ENCODE results near the gene ERGIC2. TPM values are rescaled to one million over a fixed set of nuclear protein-coding genes. Genes with fewer than 3 reads are reported as not detected.
A peak's percentile ranks its signal among the peaks of the same experiment; 100 is the strongest.
"Not testable (repeated sequence)": the region's sequence is repeated elsewhere in the genome, so short reads cannot be mapped to it uniquely, and the experiment has no call there.

The ERGIC2 gene
- polyA plus RNA-seq (2012; ENCODE audit: insufficient read depth, insufficient read length), result 98.9 TPM

- DNase-seq (ENCODE audit: low read depth, low spot score), result peak; percentile 99
- peak within 1 kb of the TSS; percentile 95 for H3K4me3 ChIP-seq (ENCODE audit: low read length)
Measured at GRCh38 chr12:29380536-29381523, at the start of gene ERGIC2. TSS of gene ERGIC2 (minus strand) at chr12:29381172. CDS start at chr12:29371633, 9,539 bp downstream.

GRCh38 chr12:29430716-29431044 is 49.7 kb upstream of the ERGIC2 start:
- H3K4me3 ChIP-seq (ENCODE audit: low read length), result no peak overlapping the region
- DNase-seq (ENCODE audit: low read depth, low spot score), result no peak

- DNase-seq (ENCODE audit: low read depth, low spot score), result no peak
Measured at GRCh38 chr12:29429999-29430715, 49.2 kb upstream of the ERGIC2 start.

GRCh38 chr12:29428633-29429032 is 47.7 kb upstream of the ERGIC2 start:
- H3K4me3 ChIP-seq (ENCODE audit: low read length), result no peak overlapping the region
- no peak for DNase-seq (ENCODE audit: low read depth, low spot score)

More at GRCh38 chr12:29429999-29430715, 49.2 kb upstream of the ERGIC2 start:
- H3K4me3 ChIP-seq (ENCODE audit: low read length), result no peak overlapping the region

- H3K4me3 ChIP-seq (ENCODE audit: low read length), result no peak overlapping the region
- peak; percentile 9 for DNase-seq (ENCODE audit: low read depth, low spot score)
Measured at GRCh38 chr12:29427964-29428363, 47.0 kb upstream of the ERGIC2 start.

GRCh38 chr12:29426498-29426897 is 45.5 kb upstream of the ERGIC2 start:
- DNase-seq (ENCODE audit: low read depth, low spot score), result no peak
- no peak overlapping the region for H3K4me3 ChIP-seq (ENCODE audit: low read length)

- no peak overlapping the region for H3K4me3 ChIP-seq (ENCODE audit: low read length)
- DNase-seq (ENCODE audit: low read depth, low spot score), result no peak
Measured at GRCh38 chr12:29425722-29426121, 44.8 kb upstream of the ERGIC2 start.

GRCh38 chr12:29416748-29417147 is 35.8 kb upstream of the ERGIC2 start:
- no peak overlapping the region for H3K4me3 ChIP-seq (ENCODE audit: low read length)
- no peak for DNase-seq (ENCODE audit: low read depth, low spot score)

GRCh38 chr12:29415111-29415510 is 34.1 kb upstream of the ERGIC2 start:
- H3K4me3 ChIP-seq (ENCODE audit: low read length), result no peak overlapping the region
- DNase-seq (ENCODE audit: low read depth, low spot score), result no peak

GRCh38 chr12:29414368-29414767 is 33.4 kb upstream of the ERGIC2 start:
- H3K4me3 ChIP-seq (ENCODE audit: low read length), result no peak overlapping the region
- no peak for DNase-seq (ENCODE audit: low read depth, low spot score)

- H3K4me3 ChIP-seq (ENCODE audit: low read length), result no peak overlapping the region
- no peak for DNase-seq (ENCODE audit: low read depth, low spot score)
Measured at GRCh38 chr12:29405561-29405960, 24.6 kb upstream of the ERGIC2 start.

GRCh38 chr12:29403991-29404390 is 23.0 kb upstream of the ERGIC2 start:
- DNase-seq (ENCODE audit: low read depth, low spot score), result no peak
- H3K4me3 ChIP-seq (ENCODE audit: low read length), result no peak overlapping the region

- H3K4me3 ChIP-seq (ENCODE audit: low read length), result no peak overlapping the region
- DNase-seq (ENCODE audit: low read depth, low spot score), result no peak
Measured at GRCh38 chr12:29402437-29402836, 21.5 kb upstream of the ERGIC2 start.

GRCh38 chr12:29398495-29398894 is 17.5 kb upstream of the ERGIC2 start:
- H3K4me3 ChIP-seq (ENCODE audit: low read length), result no peak overlapping the region
- DNase-seq (ENCODE audit: low read depth, low spot score), result no peak

- no peak overlapping the region for H3K4me3 ChIP-seq (ENCODE audit: low read length)
- DNase-seq (ENCODE audit: low read depth, low spot score), result no peak
Measured at GRCh38 chr12:29396774-29397173, 15.8 kb upstream of the ERGIC2 start.

- no peak overlapping the region for H3K4me3 ChIP-seq (ENCODE audit: low read length)
- DNase-seq (ENCODE audit: low read depth, low spot score), result no peak
Measured at GRCh38 chr12:29395356-29395755, 14.4 kb upstream of the ERGIC2 start.

GRCh38 chr12:29390419-29390818 is 9.4 kb upstream of the ERGIC2 start:
- not testable (repeated sequence) for H3K4me3 ChIP-seq (ENCODE audit: low read length)

GRCh38 chr12:29389295-29389919 is 8.4 kb upstream of the ERGIC2 start:
- H3K4me3 ChIP-seq (ENCODE audit: low read length), result no peak overlapping the region
- DNase-seq (ENCODE audit: low read depth, low spot score), result no peak

More at GRCh38 chr12:29390419-29390818, 9.4 kb upstream of the ERGIC2 start:
- peak; percentile 19 for DNase-seq (ENCODE audit: low read depth, low spot score)

- DNase-seq (ENCODE audit: low read depth, low spot score); H3K4me3 ChIP-seq (ENCODE audit: low read length): not testable (repeated sequence)
Measured at GRCh38 chr12:29386084-29386680, 5.2 kb upstream of the ERGIC2 start.
